Measurements from ENCODE around the gene COL27A1. TPM values are rescaled to one million over a fixed set of nuclear protein-coding genes. Genes with fewer than 3 reads are reported as not detected.

The COL27A1 gene
- total RNA-seq, 1 experiment from 2014 or later, result 21.1 TPM

GRCh38 chr9:114334490-114334889, 179.2 kb downstream of the COL27A1 start:
- DNase-seq (ENCODE audit: low read depth), result no peak

- no peak for DNase-seq (ENCODE audit: low read depth)
Observed at GRCh38 chr9:114335745-114336144, 180.4 kb downstream of the COL27A1 start.

- DNase-seq (ENCODE audit: low read depth), result no peak
Observed at GRCh38 chr9:114336157-114336556, 180.8 kb downstream of the COL27A1 start.

- DNase-seq (ENCODE audit: low read depth), result no peak
Observed at GRCh38 chr9:114336699-114337395, 181.5 kb downstream of the COL27A1 start.

GRCh38 chr9:114338187-114338586, 182.8 kb downstream of the COL27A1 start:
- DNase-seq (ENCODE audit: low read depth), result no peak

- peak; percentile 56 for DNase-seq (ENCODE audit: low read depth)
Observed at GRCh38 chr9:114339130-114339908, 184.0 kb downstream of the COL27A1 start.

- no peak for DNase-seq (ENCODE audit: low read depth)
Observed at GRCh38 chr9:114341152-114341830, 186.0 kb downstream of the COL27A1 start.

GRCh38 chr9:114341991-114342390, 186.7 kb downstream of the COL27A1 start:
- no peak for DNase-seq (ENCODE audit: low read depth)

GRCh38 chr9:114342755-114343440, 187.6 kb downstream of the COL27A1 start:
- DNase-seq (ENCODE audit: low read depth), result no peak

- no peak for DNase-seq (ENCODE audit: low read depth)
Observed at GRCh38 chr9:114343471-114344187, 188.3 kb downstream of the COL27A1 start.

GRCh38 chr9:114344188-114344566, 188.8 kb downstream of the COL27A1 start:
- DNase-seq (ENCODE audit: low read depth), result no peak

GRCh38 chr9:114344692-114345091, 189.4 kb downstream of the COL27A1 start:
- no peak for DNase-seq (ENCODE audit: low read depth)

- no peak for DNase-seq (ENCODE audit: low read depth)
Observed at GRCh38 chr9:114345493-114346065, 190.2 kb downstream of the COL27A1 start.

GRCh38 chr9:114346146-114346545, 190.8 kb downstream of the COL27A1 start:
- DNase-seq (ENCODE audit: low read depth), result no peak

GRCh38 chr9:114347675-114348074, 192.3 kb downstream of the COL27A1 start:
- no peak for DNase-seq (ENCODE audit: low read depth)

GRCh38 chr9:114348261-114348905, 193.0 kb downstream of the COL27A1 start:
- DNase-seq (ENCODE audit: low read depth), result no peak

GRCh38 chr9:114348906-114349482, 193.7 kb downstream of the COL27A1 start:
- DNase-seq (ENCODE audit: low read depth), result peak; percentile 99

- no peak for DNase-seq (ENCODE audit: low read depth)
Observed at GRCh38 chr9:114349713-114350480, 194.6 kb downstream of the COL27A1 start.
